ENCODE data around the gene MAST4.

MAST4 gene

GRCh38 chr5:66952153-66952552 lies 356.0 kb downstream of the MAST4 start:
- no peak for TF ChIP-seq CTCF (IDR thresholded peaks at IDR 0.05)
- Histone ChIP-seq H3K27ac (no peak overlapping the region), H3K9ac (no peak overlapping the region), H2AFZ (no peak overlapping the region), H3K9me3 (ENCODE audit: control insufficient read depth, low read length) (no peaks in the 10 kb centered on the region), H3K4me1 (no peaks in the 10 kb centered on the region), H3K27me3 (ENCODE audit: control insufficient read depth, insufficient read depth, low read length) (no peaks in the 10 kb centered on the region), H3K4me3 (ENCODE audit: low read depth, low read length) (no peak overlapping the region), H3K36me3 (ENCODE audit: control insufficient read depth, insufficient read depth, low read length) (no peaks in the 10 kb centered on the region), H3K79me2 (peaks cover 49% of the 10 kb centered on the region), H3K4me2 (ENCODE audit: low read length) (no peak overlapping the region)

DNA sequence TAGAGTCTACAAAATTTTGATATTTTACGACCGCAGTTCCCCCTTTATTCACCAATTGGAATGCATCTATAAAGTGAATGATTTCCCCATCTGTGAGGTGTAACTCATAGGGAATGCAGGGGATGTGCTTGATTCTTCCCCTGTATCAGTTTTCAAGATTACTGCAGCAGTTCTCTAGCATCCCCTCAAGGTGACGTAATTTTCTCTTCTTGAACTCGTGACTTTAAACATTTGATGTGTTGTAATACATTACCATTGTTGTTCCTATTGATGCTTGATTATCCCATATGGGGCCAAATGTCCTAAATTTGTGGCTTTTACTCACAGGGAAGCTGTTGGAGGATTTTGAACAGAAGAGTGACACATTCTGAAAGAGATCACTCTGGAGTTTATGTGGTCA lies 360.2 kb downstream of the MAST4 start:
- Histone ChIP-seq H3K36me3 (ENCODE audit: control insufficient read depth, insufficient read depth, low read length) (no peaks in the 10 kb centered on the region), H2AFZ (no peak overlapping the region), H3K4me1 (peaks cover 13% of the 10 kb centered on the region), H3K79me2 (peaks cover 39% of the 10 kb centered on the region), H3K27me3 (ENCODE audit: control insufficient read depth, insufficient read depth, low read length) (no peaks in the 10 kb centered on the region), H3K4me2 (ENCODE audit: low read length) (no peak overlapping the region), H3K27ac (no peak overlapping the region), H3K4me3 (ENCODE audit: low read depth, low read length) (no peak overlapping the region), H3K9me3 (ENCODE audit: control insufficient read depth, low read length) (no peaks in the 10 kb centered on the region), H3K9ac (no peak overlapping the region)
- no peak for TF ChIP-seq CTCF (IDR thresholded peaks at IDR 0.05)

DNA sequence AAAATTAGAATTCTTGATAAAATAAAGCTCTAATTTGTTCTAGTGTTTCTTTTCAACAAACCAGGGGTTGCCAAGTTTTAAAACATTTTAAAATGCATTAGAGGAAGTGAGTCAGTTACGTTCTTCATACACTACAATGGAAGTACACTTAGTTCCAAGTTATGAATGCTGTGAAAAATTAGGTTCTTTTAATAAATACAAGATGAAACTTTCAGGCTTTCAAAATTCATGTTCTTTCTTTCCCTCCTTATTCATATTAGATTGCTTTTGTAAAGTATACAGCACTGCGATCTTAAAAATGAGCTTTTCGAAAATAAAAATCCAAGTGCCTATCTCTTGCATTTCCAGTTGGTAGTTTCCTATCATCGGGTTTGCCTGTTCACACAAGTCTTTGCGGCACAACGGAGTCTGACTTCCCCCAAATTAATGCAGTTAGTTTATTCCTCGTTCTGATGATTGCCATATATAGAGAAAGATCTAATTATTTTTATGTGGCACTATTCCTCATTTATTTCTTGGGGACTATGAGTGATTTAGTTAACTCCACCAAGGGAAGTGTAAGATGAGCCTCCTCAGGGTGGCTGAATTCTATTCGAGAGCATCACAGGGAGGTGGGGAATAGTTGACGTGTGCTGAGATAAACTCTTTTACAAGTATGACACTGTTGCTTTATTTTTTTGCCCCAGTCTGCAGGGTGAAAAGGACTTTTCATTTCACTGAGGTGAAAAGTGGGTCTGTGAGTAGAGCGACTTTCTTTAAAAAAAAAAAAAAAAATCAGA lies 362.2 kb downstream of the MAST4 start:
- no peaks in the 10 kb centered on the region for H3K9me3 ChIP-seq (ENCODE audit: control insufficient read depth, low read length)
- H3K36me3 ChIP-seq (ENCODE audit: control insufficient read depth, insufficient read depth, low read length): no peaks in the 10 kb centered on the region
- TF ChIP-seq CTCF (IDR thresholded peaks at IDR 0.05): no peak
- peak overlapping the region; percentile 34 for H3K4me2 ChIP-seq (ENCODE audit: low read length)
- no peak overlapping the region for H3K4me3 ChIP-seq (ENCODE audit: low read depth, low read length)
- peak overlapping the region; percentile 2 for H2AFZ ChIP-seq
- peaks cover 33% of the 10 kb centered on the region for H3K79me2 ChIP-seq
- no peaks in the 10 kb centered on the region for H3K27me3 ChIP-seq (ENCODE audit: control insufficient read depth, insufficient read depth, low read length)
- no peak overlapping the region for H3K9ac ChIP-seq
- peak overlapping the region; percentile 11 for H3K27ac ChIP-seq
- H3K4me1 ChIP-seq: peaks cover 13% of the 10 kb centered on the region

- H3K4me2 ChIP-seq (ENCODE audit: low read length): peak overlapping the region; percentile 34
- peaks cover 13% of the 10 kb centered on the region for H3K4me1 ChIP-seq
Measured at GRCh38 chr5:66958980-66959641, 362.9 kb downstream of the MAST4 start.

More at GRCh38 chr5:66958980-66959641, 362.9 kb downstream of the MAST4 start:
- H3K4me3 ChIP-seq (ENCODE audit: low read depth, low read length): no peak overlapping the region
- H3K27me3 ChIP-seq (ENCODE audit: control insufficient read depth, insufficient read depth, low read length): no peaks in the 10 kb centered on the region
- TF ChIP-seq CTCF (IDR thresholded peaks at IDR 0.05): no peak
- no peaks in the 10 kb centered on the region for H3K9me3 ChIP-seq (ENCODE audit: control insufficient read depth, low read length)
- H3K79me2 ChIP-seq: peaks cover 26% of the 10 kb centered on the region
- H2AFZ ChIP-seq: no peak overlapping the region
- no peak overlapping the region for H3K27ac ChIP-seq
- H3K9ac ChIP-seq: no peak overlapping the region
- H3K36me3 ChIP-seq (ENCODE audit: control insufficient read depth, insufficient read depth, low read length): no peaks in the 10 kb centered on the region
